ENCODE data around the gene QPCT.
"Not testable (repeated sequence)": the region's sequence is repeated elsewhere in the genome, so short reads cannot be mapped to it uniquely, and the experiment has no call there.

DNA sequence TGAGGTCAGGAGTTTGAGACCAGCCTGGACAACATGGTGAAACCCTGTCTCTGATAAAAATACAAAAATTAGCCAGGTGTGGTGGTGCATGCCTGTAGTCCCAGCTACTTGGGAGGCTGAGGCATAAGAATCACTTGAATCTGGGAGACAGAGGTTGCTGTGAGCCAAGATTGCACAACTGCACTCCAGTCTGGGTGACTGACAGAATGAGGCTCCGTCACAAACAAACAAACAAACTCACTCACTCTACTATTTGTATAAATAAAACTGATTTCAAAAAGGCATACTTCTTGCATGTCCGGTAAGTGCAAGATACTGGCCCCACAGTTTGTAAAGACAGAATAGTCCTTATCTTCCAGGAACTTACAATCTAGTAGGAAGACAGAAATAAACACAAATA lies 49.6 kb upstream of the QPCT start:
- TF ChIP-seq, protein P1, sequence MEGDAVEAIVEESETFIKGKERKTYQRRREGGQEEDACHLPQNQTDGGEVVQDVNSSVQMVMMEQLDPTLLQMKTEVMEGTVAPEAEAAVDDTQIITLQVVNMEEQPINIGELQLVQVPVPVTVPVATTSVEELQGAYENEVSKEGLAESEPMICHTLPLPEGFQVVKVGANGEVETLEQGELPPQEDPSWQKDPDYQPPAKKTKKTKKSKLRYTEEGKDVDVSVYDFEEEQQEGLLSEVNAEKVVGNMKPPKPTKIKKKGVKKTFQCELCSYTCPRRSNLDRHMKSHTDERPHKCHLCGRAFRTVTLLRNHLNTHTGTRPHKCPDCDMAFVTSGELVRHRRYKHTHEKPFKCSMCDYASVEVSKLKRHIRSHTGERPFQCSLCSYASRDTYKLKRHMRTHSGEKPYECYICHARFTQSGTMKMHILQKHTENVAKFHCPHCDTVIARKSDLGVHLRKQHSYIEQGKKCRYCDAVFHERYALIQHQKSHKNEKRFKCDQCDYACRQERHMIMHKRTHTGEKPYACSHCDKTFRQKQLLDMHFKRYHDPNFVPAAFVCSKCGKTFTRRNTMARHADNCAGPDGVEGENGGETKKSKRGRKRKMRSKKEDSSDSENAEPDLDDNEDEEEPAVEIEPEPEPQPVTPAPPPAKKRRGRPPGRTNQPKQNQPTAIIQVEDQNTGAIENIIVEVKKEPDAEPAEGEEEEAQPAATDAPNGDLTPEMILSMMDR (IDR thresholded peaks at IDR 0.05) = not testable (repeated sequence)
- TF ChIP-seq EP300 (IDR thresholded peaks at IDR 0.05; ENCODE audit: borderline replicate concordance in 1 of 2, low read depth in 1 of 2, low read length in 1 of 2); POLR2AphosphoS5 (IDR thresholded peaks at IDR 0.05; ENCODE audit: low read depth, low read length); FOXM1 (IDR thresholded peaks at IDR 0.05; ENCODE audit: low read depth); TAF1 (IDR thresholded peaks at IDR 0.05; ENCODE audit: borderline replicate concordance, low read depth, low read length); NFIC (IDR thresholded peaks at IDR 0.05; ENCODE audit: borderline replicate concordance): not testable (repeated sequence)
- TF ChIP-seq, protein P2, sequence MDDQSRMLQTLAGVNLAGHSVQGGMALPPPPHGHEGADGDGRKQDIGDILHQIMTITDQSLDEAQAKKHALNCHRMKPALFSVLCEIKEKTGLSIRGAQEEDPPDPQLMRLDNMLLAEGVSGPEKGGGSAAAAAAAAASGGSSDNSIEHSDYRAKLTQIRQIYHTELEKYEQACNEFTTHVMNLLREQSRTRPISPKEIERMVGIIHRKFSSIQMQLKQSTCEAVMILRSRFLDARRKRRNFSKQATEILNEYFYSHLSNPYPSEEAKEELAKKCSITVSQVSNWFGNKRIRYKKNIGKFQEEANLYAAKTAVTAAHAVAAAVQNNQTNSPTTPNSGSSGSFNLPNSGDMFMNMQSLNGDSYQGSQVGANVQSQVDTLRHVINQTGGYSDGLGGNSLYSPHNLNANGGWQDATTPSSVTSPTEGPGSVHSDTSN (IDR thresholded peaks at IDR 0.05) = not testable (repeated sequence)
- TF ChIP-seq, protein P3, sequence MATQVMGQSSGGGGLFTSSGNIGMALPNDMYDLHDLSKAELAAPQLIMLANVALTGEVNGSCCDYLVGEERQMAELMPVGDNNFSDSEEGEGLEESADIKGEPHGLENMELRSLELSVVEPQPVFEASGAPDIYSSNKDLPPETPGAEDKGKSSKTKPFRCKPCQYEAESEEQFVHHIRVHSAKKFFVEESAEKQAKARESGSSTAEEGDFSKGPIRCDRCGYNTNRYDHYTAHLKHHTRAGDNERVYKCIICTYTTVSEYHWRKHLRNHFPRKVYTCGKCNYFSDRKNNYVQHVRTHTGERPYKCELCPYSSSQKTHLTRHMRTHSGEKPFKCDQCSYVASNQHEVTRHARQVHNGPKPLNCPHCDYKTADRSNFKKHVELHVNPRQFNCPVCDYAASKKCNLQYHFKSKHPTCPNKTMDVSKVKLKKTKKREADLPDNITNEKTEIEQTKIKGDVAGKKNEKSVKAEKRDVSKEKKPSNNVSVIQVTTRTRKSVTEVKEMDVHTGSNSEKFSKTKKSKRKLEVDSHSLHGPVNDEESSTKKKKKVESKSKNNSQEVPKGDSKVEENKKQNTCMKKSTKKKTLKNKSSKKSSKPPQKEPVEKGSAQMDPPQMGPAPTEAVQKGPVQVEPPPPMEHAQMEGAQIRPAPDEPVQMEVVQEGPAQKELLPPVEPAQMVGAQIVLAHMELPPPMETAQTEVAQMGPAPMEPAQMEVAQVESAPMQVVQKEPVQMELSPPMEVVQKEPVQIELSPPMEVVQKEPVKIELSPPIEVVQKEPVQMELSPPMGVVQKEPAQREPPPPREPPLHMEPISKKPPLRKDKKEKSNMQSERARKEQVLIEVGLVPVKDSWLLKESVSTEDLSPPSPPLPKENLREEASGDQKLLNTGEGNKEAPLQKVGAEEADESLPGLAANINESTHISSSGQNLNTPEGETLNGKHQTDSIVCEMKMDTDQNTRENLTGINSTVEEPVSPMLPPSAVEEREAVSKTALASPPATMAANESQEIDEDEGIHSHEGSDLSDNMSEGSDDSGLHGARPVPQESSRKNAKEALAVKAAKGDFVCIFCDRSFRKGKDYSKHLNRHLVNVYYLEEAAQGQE (IDR thresholded peaks at IDR 0.05; ENCODE audit: low read depth, low read length) = not testable (repeated sequence)
- TF ChIP-seq, protein P4, sequence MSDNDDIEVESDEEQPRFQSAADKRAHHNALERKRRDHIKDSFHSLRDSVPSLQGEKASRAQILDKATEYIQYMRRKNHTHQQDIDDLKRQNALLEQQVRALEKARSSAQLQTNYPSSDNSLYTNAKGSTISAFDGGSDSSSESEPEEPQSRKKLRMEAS (IDR thresholded peaks at IDR 0.05; ENCODE audit: low read depth) = not testable (repeated sequence)
- TF ChIP-seq, protein P5, sequence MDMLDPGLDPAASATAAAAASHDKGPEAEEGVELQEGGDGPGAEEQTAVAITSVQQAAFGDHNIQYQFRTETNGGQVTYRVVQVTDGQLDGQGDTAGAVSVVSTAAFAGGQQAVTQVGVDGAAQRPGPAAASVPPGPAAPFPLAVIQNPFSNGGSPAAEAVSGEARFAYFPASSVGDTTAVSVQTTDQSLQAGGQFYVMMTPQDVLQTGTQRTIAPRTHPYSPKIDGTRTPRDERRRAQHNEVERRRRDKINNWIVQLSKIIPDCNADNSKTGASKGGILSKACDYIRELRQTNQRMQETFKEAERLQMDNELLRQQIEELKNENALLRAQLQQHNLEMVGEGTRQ (IDR thresholded peaks at IDR 0.05; ENCODE audit: borderline replicate concordance, low read depth, low read length) = not testable (repeated sequence)

Measured in SK-N-SH (cell line).